ENCODE measurements around the gene MORN4.
"Not testable (repeated sequence)": the region's sequence is repeated elsewhere in the genome, so short reads cannot be mapped to it uniquely, and the experiment has no call there.

The MORN4 gene

DNA sequence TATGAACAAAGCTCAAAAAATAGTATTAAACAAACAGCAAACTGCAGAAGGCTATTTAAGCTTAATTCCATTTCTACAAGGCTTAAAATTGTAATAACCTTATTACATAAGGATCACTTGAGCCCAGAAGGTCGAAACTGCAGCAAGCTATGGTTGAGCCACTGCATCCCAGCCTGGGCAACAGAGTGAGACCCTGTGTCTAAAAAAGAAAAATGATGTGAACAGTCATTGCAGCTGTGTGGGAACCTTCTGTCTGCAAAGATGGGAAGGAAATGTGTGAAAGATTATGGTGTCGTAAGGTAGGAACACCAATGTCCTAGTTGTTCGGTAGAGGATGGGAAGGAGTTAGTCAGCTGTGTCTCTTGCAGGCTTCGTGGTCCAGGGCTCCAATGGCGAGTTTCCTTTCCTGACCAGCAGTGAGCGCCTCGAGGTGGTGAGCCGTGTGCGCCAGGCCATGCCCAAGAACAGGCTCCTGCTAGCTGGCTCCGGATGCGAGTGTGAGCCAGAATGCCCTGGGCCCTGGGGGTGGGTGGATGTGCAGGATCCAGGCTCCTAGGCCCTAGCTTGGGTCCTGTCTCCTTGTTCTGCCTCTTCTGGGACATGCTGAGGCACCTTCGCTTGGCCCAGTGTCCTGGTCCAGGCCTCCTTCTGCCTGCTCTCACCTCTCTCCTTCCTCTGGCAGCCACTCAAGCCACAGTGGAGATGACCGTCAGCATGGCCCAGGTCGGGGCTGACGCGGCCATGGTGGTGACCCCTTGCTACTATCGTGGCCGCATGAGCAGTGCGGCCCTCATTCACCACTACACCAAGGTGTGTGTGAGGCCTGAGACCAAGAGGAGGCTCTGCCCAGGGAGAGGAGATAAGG, 34.7 kb downstream of the MORN4 start:
- no peak for DNase-seq (ENCODE audit: extremely low read depth in 1 of 2, low read depth in 1 of 2)

DNA sequence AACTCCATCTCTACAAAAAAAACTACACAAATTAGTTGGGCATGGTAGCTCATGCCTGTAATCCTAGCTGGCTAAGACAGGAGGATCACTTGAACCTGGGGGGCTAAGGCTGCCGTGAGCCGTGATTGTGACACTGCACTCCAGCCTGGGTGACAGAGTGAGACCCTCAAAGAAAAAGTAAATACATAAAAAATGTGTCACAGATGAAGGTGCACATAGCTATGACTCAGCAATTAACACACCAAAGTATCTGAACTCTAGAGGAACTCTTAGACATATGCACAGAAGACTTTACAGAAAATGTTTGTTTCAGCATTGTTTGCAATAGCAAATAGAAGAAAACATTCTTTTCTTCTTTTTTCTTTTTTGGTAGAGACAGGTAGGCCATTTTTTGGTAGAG, 35.5 kb downstream of the MORN4 start:
- DNase-seq (ENCODE audit: extremely low read depth in 1 of 2, low read depth in 1 of 2) = no peak

DNA sequence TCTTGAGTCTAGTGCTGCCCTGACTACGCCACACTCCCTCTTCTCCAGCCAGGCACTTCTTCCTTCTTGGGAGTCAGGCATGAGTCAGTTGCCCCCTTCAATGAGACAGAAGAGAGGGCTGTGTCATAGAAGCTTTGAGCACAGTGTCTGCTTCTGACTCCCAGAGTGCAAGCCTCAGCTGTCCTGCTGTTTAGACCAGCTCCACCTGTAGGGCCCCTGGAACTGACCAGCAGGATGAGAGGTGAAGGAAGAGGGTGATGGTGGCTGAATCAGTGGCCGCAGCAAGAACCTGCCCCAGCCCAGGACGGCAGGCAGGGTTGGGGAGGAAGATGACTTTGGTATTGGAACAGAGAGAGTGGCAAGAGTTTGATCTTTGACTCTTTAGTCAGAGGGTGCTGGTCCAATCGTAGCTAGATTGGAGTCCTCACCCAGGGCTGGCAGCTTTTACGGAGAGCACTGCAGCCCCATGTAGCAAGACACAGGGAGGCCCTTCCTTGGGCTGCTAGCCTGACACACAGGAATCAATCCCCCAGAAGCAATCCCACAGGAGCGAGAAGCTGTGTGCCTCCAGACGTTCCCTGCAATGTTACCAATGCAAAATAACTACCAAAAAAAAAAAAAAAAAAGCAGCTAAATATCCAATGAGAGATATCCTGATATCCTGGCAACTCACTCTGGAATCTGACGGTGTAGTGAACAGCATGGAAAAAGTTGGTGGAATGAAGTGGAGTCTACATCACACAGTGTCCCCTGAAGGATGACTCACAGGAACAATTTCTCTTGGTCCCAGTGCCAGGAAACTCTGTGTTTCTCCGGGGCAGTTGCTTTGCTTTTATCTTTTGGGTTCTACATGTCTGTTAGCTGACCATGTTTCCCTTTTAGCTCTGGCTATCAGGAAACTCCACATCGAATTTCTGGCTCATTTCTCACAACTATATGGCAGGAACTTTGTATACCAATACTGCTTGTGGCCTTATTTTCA, 36.9 kb downstream of the MORN4 start:
- DNase-seq (ENCODE audit: extremely low read depth in 1 of 2, low read depth in 1 of 2) = no peak

DNA sequence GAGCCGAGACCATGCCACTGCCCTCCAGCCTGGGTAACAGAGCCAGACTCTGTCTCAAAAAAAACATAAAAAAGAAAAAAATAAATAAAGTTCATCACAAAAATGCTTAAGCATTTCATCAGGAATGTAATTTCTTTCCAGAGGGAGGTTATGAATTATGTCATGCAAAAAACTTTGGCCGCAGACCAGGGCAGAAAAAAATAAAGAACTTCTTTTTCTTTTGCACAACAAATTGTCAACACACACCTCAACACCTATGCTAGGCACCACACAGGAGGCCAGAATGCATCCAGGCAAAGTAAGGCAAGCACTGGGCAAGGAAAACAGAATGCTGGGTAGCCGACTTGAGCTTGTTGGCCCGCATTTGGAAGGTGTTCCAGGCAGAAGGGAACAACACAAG, 39.9 kb downstream of the MORN4 start:
- DNase-seq (ENCODE audit: extremely low read depth in 1 of 2, low read depth in 1 of 2) = no peak

DNA sequence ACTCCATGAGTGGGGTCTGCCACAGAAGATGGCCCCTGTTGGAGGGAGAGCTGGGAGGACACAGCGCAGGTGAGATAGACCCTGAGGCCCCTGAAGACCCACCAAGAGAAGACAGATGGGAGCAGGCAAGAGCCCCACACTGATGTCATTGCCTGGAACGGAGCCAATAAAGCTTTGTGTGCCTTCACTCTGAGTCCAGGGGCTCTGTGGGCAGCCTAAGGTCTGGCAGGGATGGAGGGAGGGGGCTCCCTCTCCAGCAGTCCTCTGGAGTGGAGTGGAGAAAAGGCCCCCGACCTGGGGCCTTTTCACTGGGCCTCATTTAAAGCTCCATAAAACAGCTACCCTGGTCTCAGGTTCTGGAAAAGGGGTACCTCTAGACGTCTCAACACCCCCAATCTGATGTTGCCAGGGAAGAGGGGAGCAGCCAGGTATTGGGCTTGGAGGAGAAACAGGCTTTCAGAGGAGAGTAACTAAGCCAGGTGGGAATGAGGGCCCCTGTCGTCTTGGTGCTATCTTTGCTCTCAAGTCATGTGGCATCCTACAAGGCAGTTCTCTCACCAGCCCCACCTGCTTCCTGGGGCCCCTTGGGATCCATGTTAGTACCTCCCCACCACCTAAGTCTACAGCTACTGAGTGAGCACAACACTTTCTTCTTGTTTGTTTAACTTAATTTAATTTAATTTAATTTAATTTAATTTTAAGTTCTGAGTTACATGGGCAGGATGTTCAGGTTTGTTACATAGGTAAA, 42.4 kb downstream of the MORN4 start:
- DNase-seq (ENCODE audit: extremely low read depth in 1 of 2, low read depth in 1 of 2) = no peak

DNA sequence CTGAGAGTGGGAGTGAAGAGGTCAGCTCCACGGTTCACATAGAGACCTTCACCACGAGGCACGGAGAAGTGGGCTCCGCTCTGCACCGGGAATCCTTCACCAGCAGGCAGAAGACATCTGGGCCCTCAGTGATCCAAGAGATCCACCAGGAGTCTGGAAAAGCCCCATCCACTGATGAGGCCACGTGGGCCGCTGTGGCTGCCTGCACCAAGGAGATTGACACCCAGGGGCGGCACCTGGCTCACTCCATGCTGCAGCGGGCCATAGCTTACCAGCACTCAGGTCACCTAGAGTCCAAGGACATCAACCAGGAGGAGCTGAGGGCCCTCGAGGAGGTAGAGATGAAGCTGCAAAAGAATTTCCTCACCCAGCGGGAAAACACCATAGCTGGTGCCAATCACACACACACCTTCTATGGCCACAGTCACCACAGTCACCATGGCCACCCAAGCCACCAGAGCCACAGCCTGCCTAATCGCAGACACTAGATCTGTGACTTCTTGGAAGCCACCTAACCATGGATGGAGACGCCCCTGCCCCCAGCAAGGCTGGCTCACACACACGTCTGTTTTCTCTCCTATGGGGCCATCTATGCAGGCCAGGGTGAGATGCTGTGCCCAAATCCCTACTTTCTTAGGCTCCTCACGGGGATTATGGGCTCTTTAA, 43.1 kb downstream of the MORN4 start:
- DNase-seq (ENCODE audit: extremely low read depth in 1 of 2, low read depth in 1 of 2) = no peak

DNA sequence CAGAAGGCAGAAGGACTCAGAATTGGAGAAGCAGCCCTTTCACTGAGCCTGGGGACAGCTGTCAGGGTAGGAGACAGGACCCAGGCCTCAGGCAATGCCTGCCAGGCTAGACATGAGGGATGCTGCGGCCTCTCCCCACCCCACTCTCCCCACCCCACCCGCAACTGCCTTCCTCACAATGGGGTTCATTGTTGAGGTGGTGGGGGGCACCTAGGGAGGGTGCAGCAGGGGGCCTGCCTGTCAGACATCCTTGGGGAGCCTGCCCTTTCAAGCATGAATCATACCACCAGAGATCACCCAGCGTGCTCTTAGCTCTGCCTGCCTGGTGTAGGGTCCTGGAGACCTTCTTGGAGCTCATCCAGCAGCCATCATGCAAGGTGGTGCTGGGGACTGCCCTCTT, 43.8 kb downstream of the MORN4 start, which contains the start of gene C10orf62:
TSS of gene C10orf62 (plus strand) at position 243 of the 400 bp plus-strand sequence. CDS start 177 bp downstream, outside the sequence.
- DNase-seq (ENCODE audit: extremely low read depth in 1 of 2, low read depth in 1 of 2) = no peak

DNA sequence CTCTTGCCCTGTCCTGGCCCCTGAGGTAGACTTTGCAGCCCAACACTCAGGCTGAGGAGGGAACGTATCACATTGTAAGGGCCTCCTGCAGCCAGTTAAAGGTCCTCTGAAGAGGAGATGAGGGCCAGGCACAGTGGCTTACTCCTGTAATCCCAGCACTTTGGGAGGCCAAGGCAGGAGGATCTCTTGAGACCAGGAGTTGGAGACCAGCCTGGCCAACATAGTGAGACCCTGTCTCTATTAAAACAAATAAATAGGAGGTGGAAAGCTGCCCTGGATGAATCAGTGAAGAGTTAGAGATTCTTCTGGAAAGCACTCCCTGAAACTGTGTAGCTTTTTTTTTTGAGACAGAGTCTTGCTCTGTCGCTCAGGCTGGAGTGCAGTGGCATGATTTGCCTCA, 46.1 kb downstream of the MORN4 start:
- no peak for DNase-seq (ENCODE audit: extremely low read depth in 1 of 2, low read depth in 1 of 2)

DNA sequence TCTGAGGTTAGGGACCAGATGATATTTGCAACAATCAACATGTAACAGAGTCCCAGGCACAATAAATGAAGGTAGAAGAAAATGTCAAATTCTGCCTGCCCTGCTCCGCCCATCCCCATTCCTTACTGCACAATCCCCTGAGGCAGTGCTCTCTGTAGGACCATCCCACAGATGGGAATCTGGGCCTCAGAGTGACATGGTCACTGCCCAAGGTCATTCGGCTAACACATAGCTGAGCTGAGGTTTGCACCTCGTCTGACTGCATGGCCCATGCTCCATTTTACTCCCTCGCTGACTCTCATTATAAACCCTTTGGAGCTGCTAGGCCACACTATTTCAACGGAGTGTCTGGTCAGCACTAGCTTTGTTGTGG, 47.9 kb downstream of the MORN4 start:
- DNase-seq (ENCODE audit: extremely low read depth in 1 of 2, low read depth in 1 of 2) = no peak

DNA sequence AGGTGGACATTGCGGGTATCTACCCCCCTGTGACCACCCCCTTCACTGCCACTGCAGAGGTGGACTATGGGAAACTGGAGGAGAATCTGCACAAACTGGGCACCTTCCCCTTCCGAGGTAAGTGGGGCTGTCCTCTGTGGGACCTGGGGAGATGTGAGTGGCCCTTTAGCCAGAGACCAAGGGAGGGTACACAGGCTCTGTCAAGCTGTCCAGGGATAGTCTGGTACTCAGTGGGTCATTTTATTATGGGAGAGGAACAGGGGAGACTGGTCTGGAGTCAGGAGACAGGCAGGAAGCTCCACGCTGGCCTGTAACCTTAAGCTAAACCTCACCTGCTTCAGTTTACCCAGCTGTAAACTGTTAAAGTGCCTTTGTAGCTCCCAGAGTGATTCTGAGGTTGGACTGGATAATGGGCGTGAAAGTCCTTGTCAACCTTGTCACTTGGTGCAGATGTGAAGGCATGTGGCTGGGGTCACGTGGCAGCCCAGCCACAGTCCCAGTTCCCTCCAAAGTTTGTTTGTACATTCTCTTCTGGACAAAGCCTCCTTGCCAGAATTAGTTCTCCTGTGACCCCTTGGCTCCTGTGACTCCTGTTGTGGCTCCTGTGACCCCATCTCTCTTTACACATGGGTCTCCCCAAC, 48.4 kb downstream of the MORN4 start:
- DNase-seq (ENCODE audit: extremely low read depth in 1 of 2, low read depth in 1 of 2) = no peak

DNA sequence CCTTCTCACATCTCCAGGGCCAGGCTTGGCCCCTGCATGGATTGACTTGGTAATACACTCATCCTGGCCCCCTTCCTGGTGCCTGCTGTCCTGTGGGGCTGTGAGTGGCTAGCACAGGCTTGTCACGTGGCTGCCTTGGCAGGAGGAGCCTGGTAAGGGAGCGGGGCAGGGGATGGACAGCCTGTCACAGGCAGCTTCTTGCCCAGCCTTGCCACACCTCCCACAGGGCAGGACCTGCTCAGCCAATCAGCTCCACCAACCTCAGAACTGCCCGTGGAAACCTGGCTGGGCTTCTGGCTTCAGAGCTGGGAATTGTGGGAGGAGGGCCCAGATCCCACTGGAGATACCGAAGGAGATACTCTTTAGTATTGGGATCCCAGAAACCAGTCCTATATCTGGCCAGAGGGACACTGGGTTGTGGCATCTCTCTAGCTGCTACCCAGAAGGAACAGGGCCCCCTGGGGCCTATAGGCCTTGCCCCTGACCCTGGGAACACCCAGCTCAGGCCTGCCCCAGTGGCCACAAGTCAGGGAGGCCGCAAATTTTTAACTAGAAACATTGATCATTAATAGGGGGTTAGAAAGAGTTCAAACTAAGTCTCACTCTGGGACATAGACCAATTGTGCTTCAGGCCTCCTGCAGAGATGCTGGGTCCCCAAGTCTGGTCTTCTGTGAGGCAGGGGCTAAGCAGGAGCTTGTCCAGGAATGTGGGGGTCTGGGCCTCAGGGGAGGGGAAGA, 49.1 kb downstream of the MORN4 start, which contains the start of gene HOGA1:
TSS of gene HOGA1 (plus strand) at position 330 of the 738 bp plus-strand sequence. CDS start at position 645, 315 bp downstream.
- no peak for DNase-seq (ENCODE audit: extremely low read depth in 1 of 2, low read depth in 1 of 2)

DNA sequence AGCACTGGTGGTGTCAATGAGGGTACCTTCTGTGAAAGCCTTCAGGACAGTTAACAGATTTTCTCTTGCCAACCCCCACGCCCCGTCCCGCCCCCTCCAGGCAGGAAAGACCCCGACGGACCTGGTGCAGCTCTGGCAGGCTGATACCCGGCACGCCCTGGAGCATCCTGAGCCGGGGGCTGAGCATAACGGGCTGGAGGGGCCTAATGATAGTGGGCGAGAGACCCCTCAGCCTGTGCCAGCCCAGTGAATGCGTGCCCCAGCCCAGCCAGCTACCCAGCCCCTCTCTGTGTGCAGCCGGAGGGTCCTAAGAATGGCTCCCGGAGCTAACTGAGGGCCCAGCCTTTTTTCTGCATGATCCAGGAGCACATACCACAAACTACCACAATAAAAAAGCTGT, 49.8 kb downstream of the MORN4 start:
- DNase-seq (ENCODE audit: extremely low read depth in 1 of 2, low read depth in 1 of 2) = no peak

DNA sequence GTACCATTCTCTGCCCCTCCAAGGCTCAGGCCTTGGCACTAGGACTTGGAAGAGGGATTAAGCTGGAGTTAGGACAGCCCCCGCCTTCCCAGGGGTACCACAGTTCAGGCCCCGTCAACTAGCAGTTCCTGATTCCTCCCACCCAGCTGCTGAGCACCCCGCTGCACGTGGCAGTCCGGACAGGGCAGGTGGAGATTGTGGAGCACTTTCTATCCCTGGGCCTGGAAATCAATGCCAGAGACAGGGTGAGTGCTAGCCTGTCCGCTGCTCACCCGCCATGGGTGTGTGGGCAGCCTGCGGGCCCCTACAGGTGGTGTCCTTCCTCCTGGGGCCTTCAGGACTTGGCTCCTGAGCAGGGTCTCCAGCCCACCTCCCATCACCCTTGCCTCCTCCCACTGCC, 51.1 kb downstream of the MORN4 start:
- DNase-seq (ENCODE audit: extremely low read depth in 1 of 2, low read depth in 1 of 2) = no peak

DNA sequence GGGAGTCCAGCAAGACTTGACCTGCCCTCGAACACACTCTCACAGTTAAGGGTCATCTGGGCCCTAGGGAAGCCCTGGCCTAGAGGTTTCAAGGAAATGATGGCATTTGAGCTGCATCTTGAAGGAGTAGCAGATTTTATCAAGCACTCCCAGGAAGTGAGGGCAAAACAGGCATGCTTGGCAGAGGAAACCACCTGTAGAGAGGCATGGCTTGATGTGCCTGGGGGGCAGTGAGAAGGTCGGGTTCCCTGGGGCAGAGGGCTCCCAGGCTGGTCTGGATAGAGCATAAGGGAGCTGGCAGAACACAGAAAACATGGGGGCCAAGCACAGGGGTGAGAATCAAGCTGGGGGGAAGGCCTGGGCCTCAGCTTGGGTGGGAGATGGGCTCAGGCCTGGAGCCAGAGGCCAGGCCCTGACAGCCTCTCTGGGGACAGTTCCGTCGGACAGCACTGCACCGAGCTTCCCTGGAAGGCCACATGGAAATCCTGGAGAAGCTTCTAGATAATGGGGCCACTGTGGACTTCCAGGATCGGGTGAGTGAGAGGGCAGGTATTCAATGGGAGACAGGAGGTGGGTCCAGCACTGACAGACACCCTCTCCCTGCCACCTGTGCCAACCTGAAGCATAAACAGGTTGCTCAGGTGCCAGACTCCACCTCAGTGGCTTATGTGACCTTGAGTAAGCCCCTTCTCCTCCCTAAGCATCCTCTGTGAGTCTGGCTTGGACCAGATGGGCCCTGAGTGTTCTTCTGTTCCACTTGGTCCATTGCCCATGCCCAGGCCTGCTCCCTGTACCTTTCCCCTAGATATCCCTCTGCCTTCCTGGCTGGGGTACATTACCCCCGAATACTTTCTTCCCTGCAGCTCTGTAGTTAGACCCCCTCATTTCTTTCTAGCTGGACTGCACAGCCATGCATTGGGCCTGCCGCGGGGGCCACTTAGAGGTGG, 52.6 kb downstream of the MORN4 start:
- DNase-seq (ENCODE audit: extremely low read depth in 1 of 2, low read depth in 1 of 2) = no peak

DNA sequence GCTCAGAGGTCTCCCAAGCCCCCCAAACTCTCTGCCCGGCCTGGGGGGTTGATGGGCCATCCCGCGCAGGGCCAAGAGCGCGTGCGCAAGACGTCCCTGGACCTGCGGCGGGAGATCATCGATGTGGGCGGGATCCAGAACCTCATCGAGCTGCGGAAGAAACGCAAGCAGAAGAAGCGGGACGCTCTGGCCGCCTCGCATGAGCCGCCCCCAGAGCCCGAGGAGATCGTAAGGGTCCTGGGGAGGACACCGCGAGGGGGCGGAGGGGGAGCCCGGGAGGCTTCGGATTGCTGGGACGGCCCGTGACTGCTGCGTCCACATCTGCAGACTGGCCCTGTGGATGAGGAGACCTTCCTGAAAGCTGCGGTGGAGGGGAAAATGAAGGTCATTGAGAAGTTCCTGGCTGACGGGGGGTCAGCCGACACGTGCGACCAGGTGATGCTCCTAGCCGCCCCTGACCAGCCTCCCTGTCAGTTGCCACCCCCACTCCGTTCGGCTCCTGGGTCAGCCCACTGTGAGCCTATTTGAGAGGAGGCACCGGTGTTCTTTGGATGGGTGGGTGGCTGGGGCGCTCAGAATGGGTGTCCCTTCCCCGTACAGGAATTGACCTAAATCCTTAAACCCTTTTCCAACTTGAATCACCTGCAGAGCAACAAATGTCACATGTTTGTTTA, 55.0 kb downstream of the MORN4 start:
- DNase-seq (ENCODE audit: extremely low read depth in 1 of 2, low read depth in 1 of 2) = no peak

DNA sequence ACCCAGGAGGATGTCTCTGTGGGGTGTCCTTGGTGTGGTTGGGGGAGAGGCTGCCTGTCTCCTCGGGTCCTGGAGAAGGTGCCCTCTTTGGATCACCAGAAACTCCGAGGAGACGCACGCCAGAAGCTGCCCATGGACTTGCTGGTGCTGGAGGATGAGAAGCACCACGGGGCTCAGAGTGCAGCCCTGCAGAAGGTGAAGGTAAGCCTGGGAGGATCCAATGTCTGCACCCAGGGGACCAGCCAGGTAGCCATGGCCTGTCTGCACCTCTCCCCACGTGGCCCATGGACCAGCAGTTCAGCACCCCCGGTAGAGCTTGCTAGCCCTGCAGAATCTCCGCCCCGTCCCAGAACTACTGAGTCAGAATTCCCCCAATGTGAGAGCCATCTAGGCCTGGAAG, 55.6 kb downstream of the MORN4 start:
- no peak for DNase-seq (ENCODE audit: extremely low read depth in 1 of 2, low read depth in 1 of 2)

DNA sequence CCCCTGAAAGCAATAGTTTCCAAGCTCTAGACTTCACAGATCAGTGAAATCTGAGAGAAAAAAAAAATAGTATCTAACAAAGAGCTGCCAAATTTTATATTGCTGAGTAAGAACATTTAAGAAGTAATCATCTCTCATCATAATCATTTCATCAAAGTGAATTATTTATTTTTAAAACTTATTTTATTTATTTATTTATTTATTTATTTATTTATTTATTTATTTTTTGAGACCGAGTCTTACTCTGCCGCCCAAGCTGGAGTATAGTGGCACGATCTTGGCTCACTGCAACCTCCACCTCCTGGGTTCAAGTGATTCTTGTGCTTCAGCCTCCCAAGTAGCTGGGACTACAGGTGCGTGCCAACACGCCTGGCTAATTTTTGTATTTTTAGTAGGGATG, 56.8 kb downstream of the MORN4 start:
- DNase-seq (ENCODE audit: extremely low read depth in 1 of 2, low read depth in 1 of 2) = not testable (repeated sequence)

Measured in stimulated activated CD8-positive, alpha-beta memory T cell treated with anti-CD3 and anti-CD28 coated beads, Interleukin-7, amount 100 ng/mL, for 48 hours (primary cell).